Colonic mucosa (tissue), 4 donors: Measurements from ENCODE around the gene TBX15. TPM values are rescaled to one million over a fixed set of nuclear protein-coding genes. Genes with fewer than 3 reads are reported as not detected.

Source experiments
- DNase-seq: peaks from one replicate; pipeline ENCODE4 v3.0.0-alpha.2; 2020
- H3K27ac ChIP-seq: fragments of 200-600 bp; one replicate; pipeline ENCODE4 v1.8.0; 2021
- H3K27me3 ChIP-seq: fragments of 200-600 bp; one replicate; pipeline ENCODE4 v1.8.0; 2021
- H3K36me3 ChIP-seq: fragments of 200-600 bp; one replicate; pipeline ENCODE4 v1.8.0; 2021
- H3K4me1 ChIP-seq: fragments of 200-600 bp; one replicate; pipeline ENCODE4 v1.8.0; 2021; ENCODE audit warnings: mild to moderate bottlenecking
- H3K4me3 ChIP-seq: fragments of 200-600 bp; one replicate; pipeline ENCODE4 v1.8.0; 2021
- H3K9ac ChIP-seq, 2 donors: one replicate each; pipeline ENCODE4 v1.7.0; 2013; ENCODE audit warnings: control low read depth in 2 of 2, low read depth in 2 of 2, low read length in 2 of 2
- H3K9me3 ChIP-seq: fragments of 200-600 bp; one replicate; pipeline ENCODE4 v1.8.0; 2021
- intact Hi-C: fragments of 100-400 bp; cut with DNase I; formaldehyde crosslinking; loops from one replicate; pipeline ENCODE4 v1.14.1; 2022
- total RNA-seq, 2 donors: library from RNA; stranded (reverse); fragmentation: NEBNext Ultra II Directional in 1 of 2; extraction: Animal tissue kit (Norgen Biotek cat#: 25700) in 1 of 2; gene quantifications; one replicate each; pipeline ENCODE4 v1.2.1, GENCODE V29; 2021
- TF ChIP-seq, protein P1 (sequence below): fragments of 200-600 bp; IDR thresholded peaks from one replicate; pipeline ENCODE4 v1.8.0; 2022; ENCODE audit warnings: antibody characterized with exemption, mild to moderate bottlenecking
- donor health status: healthy.
- donor health status: DM: no; HTN: no; CAD: no.
- donor health status: DM: no; HTN: no; CAD: no.

TBX15 gene
- total RNA-seq, 2 donors from 2014 or later = 0.11 TPM; not detected in 1

- Histone ChIP-seq H3K36me3 (no peaks in the 10 kb centered on the region), H3K27ac (no peak overlapping the region), H3K4me1 (no peaks in the 10 kb centered on the region), H3K9ac (no peak overlapping the region), H3K27me3 (no peaks in the 10 kb centered on the region), H3K4me3 (no peak overlapping the region), H3K9me3 (no peaks in the 10 kb centered on the region)
- TF ChIP-seq, protein P1, sequence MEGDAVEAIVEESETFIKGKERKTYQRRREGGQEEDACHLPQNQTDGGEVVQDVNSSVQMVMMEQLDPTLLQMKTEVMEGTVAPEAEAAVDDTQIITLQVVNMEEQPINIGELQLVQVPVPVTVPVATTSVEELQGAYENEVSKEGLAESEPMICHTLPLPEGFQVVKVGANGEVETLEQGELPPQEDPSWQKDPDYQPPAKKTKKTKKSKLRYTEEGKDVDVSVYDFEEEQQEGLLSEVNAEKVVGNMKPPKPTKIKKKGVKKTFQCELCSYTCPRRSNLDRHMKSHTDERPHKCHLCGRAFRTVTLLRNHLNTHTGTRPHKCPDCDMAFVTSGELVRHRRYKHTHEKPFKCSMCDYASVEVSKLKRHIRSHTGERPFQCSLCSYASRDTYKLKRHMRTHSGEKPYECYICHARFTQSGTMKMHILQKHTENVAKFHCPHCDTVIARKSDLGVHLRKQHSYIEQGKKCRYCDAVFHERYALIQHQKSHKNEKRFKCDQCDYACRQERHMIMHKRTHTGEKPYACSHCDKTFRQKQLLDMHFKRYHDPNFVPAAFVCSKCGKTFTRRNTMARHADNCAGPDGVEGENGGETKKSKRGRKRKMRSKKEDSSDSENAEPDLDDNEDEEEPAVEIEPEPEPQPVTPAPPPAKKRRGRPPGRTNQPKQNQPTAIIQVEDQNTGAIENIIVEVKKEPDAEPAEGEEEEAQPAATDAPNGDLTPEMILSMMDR = no peak
- DNase-seq = no peak
- intact Hi-C loops = no loop called here
Observed at GRCh38 chr1:118896416-118896815, 91.7 kb downstream of the TBX15 start.

DNA sequence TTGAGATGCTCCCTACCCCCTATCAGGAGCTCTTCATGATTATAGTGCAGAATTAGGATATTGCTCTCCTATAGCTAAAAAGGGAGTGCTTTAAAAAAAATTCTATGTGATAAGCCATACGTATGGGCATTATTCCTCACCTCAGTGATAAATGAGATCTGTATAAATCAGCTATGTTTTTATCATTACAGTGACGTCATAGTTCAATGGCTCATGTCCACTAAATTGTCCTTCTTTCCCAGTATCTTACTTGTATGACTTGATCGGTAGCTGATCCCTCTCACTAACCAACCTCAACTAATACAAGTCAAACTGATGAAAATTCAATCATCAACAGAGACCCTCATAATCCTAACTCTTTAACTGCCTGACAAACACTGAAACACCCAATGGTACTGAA lies 93.3 kb downstream of the TBX15 start:
- intact Hi-C loops = no loop called here
- Histone ChIP-seq H3K9ac (no peak overlapping the region), H3K4me3 (no peak overlapping the region), H3K9me3 (no peaks in the 10 kb centered on the region), H3K36me3 (no peaks in the 10 kb centered on the region), H3K27me3 (no peaks in the 10 kb centered on the region), H3K27ac (no peak overlapping the region), H3K4me1 (no peaks in the 10 kb centered on the region)
- DNase-seq = no peak
- TF ChIP-seq, protein P1 = no peak

- no peaks in the 10 kb centered on the region for H3K27me3 ChIP-seq
- H3K9ac ChIP-seq = no peak overlapping the region
- no peak overlapping the region for H3K27ac ChIP-seq
- H3K4me3 ChIP-seq = no peak overlapping the region
- no peak for DNase-seq
- no peaks in the 10 kb centered on the region for H3K4me1 ChIP-seq
- no peaks in the 10 kb centered on the region for H3K36me3 ChIP-seq
- TF ChIP-seq, protein P1 = no peak
- H3K9me3 ChIP-seq = no peaks in the 10 kb centered on the region
- intact Hi-C loops = no loop called here
Observed at GRCh38 chr1:118890851-118891384, 97.2 kb downstream of the TBX15 start.

DNA sequence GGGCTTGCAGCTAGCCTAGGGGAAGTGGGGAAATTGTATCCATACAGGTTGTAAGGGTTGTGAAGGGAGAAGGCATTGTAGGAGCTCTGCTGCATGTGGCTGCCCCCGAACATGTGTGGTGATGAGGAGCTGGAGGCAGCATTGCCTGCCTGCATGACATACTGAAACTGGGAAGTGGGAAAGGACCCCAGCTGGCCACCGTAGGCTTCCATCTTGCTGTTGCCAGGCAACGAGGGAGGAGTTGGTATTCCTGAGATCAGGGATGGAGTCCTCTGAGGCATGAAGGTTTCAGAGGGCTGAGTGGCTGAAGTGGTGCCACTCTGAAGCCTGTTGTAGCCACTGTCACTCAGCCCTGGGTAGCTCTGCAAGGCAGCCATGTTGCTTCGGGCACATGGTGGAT lies 103.2 kb downstream of the TBX15 start:
- no peaks in the 10 kb centered on the region for H3K36me3 ChIP-seq
- H3K27me3 ChIP-seq = no peaks in the 10 kb centered on the region
- H3K9me3 ChIP-seq = no peaks in the 10 kb centered on the region
- intact Hi-C loops = no loop called here
- no peak overlapping the region for H3K9ac ChIP-seq
- no peak overlapping the region for H3K4me3 ChIP-seq
- no peak overlapping the region for H3K27ac ChIP-seq
- no peak for DNase-seq
- H3K4me1 ChIP-seq = no peaks in the 10 kb centered on the region
- TF ChIP-seq, protein P1 = no peak

GRCh38 chr1:118881751-118882150 lies 106.4 kb downstream of the TBX15 start:
- H3K9ac ChIP-seq = no peak overlapping the region
- intact Hi-C loops = no loop called here

More at GRCh38 chr1:118881751-118882150, 106.4 kb downstream of the TBX15 start:
- no peak for DNase-seq
- no peak overlapping the region for H3K4me3 ChIP-seq
- TF ChIP-seq, protein P1 = no peak
- H3K4me1 ChIP-seq = no peaks in the 10 kb centered on the region
- H3K27ac ChIP-seq = no peak overlapping the region
- no peaks in the 10 kb centered on the region for H3K27me3 ChIP-seq
- no peaks in the 10 kb centered on the region for H3K9me3 ChIP-seq
- H3K36me3 ChIP-seq = no peaks in the 10 kb centered on the region
